ENCODE data around the gene SLC4A3. TPM values are rescaled to one million over a fixed set of nuclear protein-coding genes. Genes with fewer than 3 reads are reported as not detected.
"Not testable (repeated sequence)": the region's sequence is repeated elsewhere in the genome, so short reads cannot be mapped to it uniquely, and the experiment has no call there.

The SLC4A3 gene
- polyA plus RNA-seq, 1 of the 3 experiments (the other 2 are of a cell fraction): 12.3 TPM

DNA sequence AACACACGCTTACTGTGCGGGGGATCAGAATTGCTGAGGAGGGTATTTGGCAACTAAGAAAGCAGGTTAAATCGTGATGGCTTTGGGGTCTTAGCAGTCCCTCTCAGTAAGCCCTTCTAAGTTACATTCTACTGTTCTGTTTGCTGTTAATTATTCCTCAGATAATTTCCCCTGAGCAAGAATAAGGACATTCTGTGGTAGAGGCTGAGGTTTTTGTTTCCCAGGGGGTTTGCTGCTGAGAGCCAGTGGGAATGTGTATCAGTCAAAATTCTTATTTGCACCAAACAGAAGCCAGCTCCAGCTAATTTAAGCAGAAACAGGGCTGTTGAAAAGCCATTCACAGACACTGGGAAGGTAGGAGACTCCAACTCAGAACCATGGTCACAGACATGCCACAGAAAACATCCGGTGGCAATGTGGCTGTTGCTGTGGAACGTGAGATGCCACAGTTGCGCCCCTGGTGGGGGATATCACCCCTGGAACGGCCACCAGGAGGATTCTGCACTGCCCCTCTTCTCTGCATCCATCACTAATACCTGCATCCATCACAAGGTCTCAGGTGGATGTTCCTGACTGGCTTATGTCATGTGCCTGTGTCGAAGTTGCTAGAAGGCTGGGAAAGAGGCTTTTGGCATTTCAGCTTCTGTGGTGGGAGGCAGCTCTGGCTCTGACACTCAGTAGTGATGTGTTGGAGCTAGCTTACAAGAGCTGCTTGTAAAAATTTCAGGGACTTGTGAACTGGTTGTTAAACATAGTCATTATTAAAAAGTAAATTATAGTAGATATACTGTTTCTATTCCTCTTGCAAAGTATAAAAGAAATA lies 23.2 kb downstream of the SLC4A3 start:
- H3F3A ChIP-seq (replicated peaks; ENCODE audit: insufficient read depth): peaks cover under 1% of the 10 kb centered on the region
- no peaks in the 10 kb centered on the region for H3K79me2 ChIP-seq (ENCODE audit: insufficient read depth)
- H3K9me3 ChIP-seq: no peaks in the 10 kb centered on the region
- POLR2A ChIA-PET: no interaction called here
- no peak overlapping the region for H3K9ac ChIP-seq
- no peak overlapping the region for H2AFZ ChIP-seq (ENCODE audit: low read depth)
- H3K4me3 ChIP-seq (ENCODE audit: low read depth in 2 of 2, low read length in 1 of 2): no peak overlapping the region
- no peak for DNase-seq
- H3K4me2 ChIP-seq: no peak overlapping the region
- peaks cover 4 to 5% of the 10 kb centered on the region in 2 experiments; a peak in 2 of 4 replicates for H3K4me1 ChIP-seq (ENCODE audit: control insufficient read depth in 1 of 2, insufficient read depth in 2 of 2, low read depth in 1 of 2, low read length in 1 of 2)
- no peaks in the 10 kb centered on the region for H3K9me2 ChIP-seq
- H3K36me3 ChIP-seq (replicated peaks in 1 of 2; ENCODE audit: control insufficient read depth in 1 of 2, insufficient read depth in 2 of 2, low read length in 1 of 2): no peaks in the 10 kb centered on the region
- peaks cover 14% of the 10 kb centered on the region for H3K27me3 ChIP-seq (ENCODE audit: insufficient read depth)
- H3K27ac ChIP-seq (ENCODE audit: low read depth in 2 of 2, low read length in 1 of 2): no peak overlapping the region
- WGBS (ENCODE audit: low lambda C conversion rate): 16% methylated on average over 8 of the region's 8 CpGs
- CTCF ChIA-PET: interaction anchor here (1.2 to 3.8 kb wide), 4 partner anchors 8 to 174 kb away, joined by 3 to 16 read pairs (median 7); no protein-coding TSS in a partner anchor
- no peak for TF ChIP-seq SIN3A (IDR thresholded peaks at IDR 0.05; ENCODE audit: borderline replicate concordance, low read depth, low read length)
- TF ChIP-seq CTCF (IDR thresholded peaks at IDR 0.05): no peak
- no peak for TF ChIP-seq FOXJ3 (CRISPR knock-in tag; IDR thresholded peaks at IDR 0.05)
- no peak for TF ChIP-seq GATA2 (CRISPR knock-in tag; IDR thresholded peaks at IDR 0.05)
- TF ChIP-seq MXI1 (IDR thresholded peaks at IDR 0.05; ENCODE audit: low read depth, low read length): no peak
- TF ChIP-seq RCOR1 (IDR thresholded peaks at IDR 0.05; ENCODE audit: low read length): no peak
- TF ChIP-seq TCF12 (IDR thresholded peaks at IDR 0.05): no peak
- TF ChIP-seq TAF1 (IDR thresholded peaks at IDR 0.05; ENCODE audit: borderline replicate concordance, low read depth, low read length): no peak
- no peak for TF ChIP-seq SMC3 (IDR thresholded peaks at IDR 0.05; ENCODE audit: low read depth, low read length)
- no peak for TF ChIP-seq USF1 (IDR thresholded peaks at IDR 0.05; ENCODE audit: borderline replicate concordance, low read depth)
- TF ChIP-seq, protein P1, sequence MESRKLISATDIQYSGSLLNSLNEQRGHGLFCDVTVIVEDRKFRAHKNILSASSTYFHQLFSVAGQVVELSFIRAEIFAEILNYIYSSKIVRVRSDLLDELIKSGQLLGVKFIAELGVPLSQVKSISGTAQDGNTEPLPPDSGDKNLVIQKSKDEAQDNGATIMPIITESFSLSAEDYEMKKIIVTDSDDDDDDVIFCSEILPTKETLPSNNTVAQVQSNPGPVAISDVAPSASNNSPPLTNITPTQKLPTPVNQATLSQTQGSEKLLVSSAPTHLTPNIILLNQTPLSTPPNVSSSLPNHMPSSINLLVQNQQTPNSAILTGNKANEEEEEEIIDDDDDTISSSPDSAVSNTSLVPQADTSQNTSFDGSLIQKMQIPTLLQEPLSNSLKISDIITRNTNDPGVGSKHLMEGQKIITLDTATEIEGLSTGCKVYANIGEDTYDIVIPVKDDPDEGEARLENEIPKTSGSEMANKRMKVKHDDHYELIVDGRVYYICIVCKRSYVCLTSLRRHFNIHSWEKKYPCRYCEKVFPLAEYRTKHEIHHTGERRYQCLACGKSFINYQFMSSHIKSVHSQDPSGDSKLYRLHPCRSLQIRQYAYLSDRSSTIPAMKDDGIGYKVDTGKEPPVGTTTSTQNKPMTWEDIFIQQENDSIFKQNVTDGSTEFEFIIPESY (IDR thresholded peaks at IDR 0.05; ENCODE audit: borderline replicate concordance, low read depth): no peak
- TF ChIP-seq RAD21 (IDR thresholded peaks at IDR 0.05; ENCODE audit: low read length): no peak
- TF ChIP-seq FOXM1 (IDR thresholded peaks at IDR 0.05; ENCODE audit: low read depth): no peak
- no peaks in the 10 kb centered on the region for H4K20me1 ChIP-seq (ENCODE audit: insufficient read depth)

DNA sequence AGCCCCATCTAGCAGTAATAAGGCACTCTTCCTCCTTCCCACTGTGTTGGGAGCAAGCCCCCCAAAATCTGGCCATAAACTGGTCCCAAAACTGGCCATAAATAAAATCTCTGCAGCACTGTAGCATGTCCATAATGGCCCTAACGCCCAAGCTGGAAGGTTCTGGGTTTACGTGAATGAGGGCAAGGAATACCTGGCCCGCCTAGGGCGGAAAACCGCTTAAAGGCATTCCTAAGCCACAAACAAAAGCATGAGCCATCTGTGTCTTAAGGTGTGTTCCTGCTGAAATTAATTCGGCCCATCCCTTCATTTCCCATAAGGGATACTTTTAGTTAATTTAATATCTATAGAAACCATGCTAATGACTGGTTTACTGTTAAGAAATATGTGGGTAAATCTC lies 24.2 kb downstream of the SLC4A3 start:
- H3K9me3 ChIP-seq; H3K4me2 ChIP-seq; POLR2A ChIA-PET; H3K27ac ChIP-seq (ENCODE audit: low read depth in 2 of 2, low read length in 1 of 2); H3K4me1 ChIP-seq (ENCODE audit: control insufficient read depth in 1 of 2, insufficient read depth in 2 of 2, low read depth in 1 of 2, low read length in 1 of 2); H3K9ac ChIP-seq; H3K79me2 ChIP-seq (ENCODE audit: insufficient read depth); H3F3A ChIP-seq (replicated peaks; ENCODE audit: insufficient read depth); DNase-seq; H2AFZ ChIP-seq (ENCODE audit: low read depth); H3K4me3 ChIP-seq (ENCODE audit: low read depth in 2 of 2, low read length in 1 of 2); H3K36me3 ChIP-seq (replicated peaks in 1 of 2; ENCODE audit: control insufficient read depth in 1 of 2, insufficient read depth in 2 of 2, low read length in 1 of 2); H4K20me1 ChIP-seq (ENCODE audit: insufficient read depth); H3K9me2 ChIP-seq: not testable (repeated sequence)
- CTCF ChIA-PET: interaction anchor here (1.2 to 3.8 kb wide), 2 partner anchors 9 to 92 kb away, joined by 3 to 16 read pairs; no protein-coding TSS in a partner anchor
- H3K27me3 ChIP-seq (ENCODE audit: insufficient read depth): peaks cover 14% of the 10 kb centered on the region
- WGBS (ENCODE audit: low lambda C conversion rate): 42% methylated on average over 6 of the region's 6 CpGs
